Measurements from ENCODE around the gene NSUN5. TPM values are rescaled to one million over a fixed set of nuclear protein-coding genes. Genes with fewer than 3 reads are reported as not detected.

The NSUN5 gene
- total RNA-seq, 1 experiment from 2014 or later = 70.4 TPM

- ChIA-PET POLR2A (no interaction called here), RAD21 (ENCODE audit: low non-redundant PET in 1 of 2, low total read pairs in 2 of 2, uncharacterized antibody in 2 of 2, unreplicated experiment in 2 of 2) (no interaction called here), CTCF (no interaction called here)
- no peak for TF ChIP-seq SRF (IDR thresholded peaks at IDR 0.05; ENCODE audit: low read depth)
- TF ChIP-seq MAX (IDR thresholded peaks at IDR 0.05) = no peak
- no peak for TF ChIP-seq YY1 (IDR thresholded peaks at IDR 0.05; ENCODE audit: extremely low read depth, insufficient replicate concordance, low read depth, low read length)
- Histone ChIP-seq H3K4me1 (ENCODE audit: control insufficient read depth in 1 of 2, insufficient read depth in 2 of 2, low read length in 2 of 2) (peaks cover 11 to 15% of the 10 kb centered on the region in 2 experiments), H3K9me3 (ENCODE audit: control insufficient read depth in 1 of 2, insufficient read depth in 1 of 2, low read depth in 1 of 2, low read length in 2 of 2) (no peaks in the 10 kb centered on the region), H3K4me2 (ENCODE audit: low read length) (no peak overlapping the region), H3K9me2 (ENCODE audit: insufficient read depth) (no peaks in the 10 kb centered on the region), H3K36me3 (ENCODE audit: control insufficient read depth in 1 of 2, insufficient read depth in 2 of 2, low read length in 2 of 2) (no peaks in the 10 kb centered on the region), H3K9ac (ENCODE audit: low read length) (no peak overlapping the region), H4K20me1 (ENCODE audit: insufficient read depth) (no peaks in the 10 kb centered on the region), H3K27me3 (ENCODE audit: insufficient read depth, low read length) (no peaks in the 10 kb centered on the region), H2AFZ (ENCODE audit: low read depth, low read length, poor library complexity, severe bottlenecking) (no peak overlapping the region), H3K4me3 (replicated peaks in 1 of 2; ENCODE audit: low read depth in 1 of 2, low read length in 2 of 2) (no peak overlapping the region), H3K27ac (ENCODE audit: low read depth, low read length) (no peak overlapping the region), H3K79me2 (ENCODE audit: insufficient read depth, low read length) (no peaks in the 10 kb centered on the region)
- intact Hi-C loops (cut with micrococcal nuclease) = no loop called here
- no TSS peak for BruUV-seq (replicated peaks)
- ATAC-seq (no peak), DNase-seq (ENCODE audit: low read depth, low spot score) (no peak)
Observed at GRCh38 chr7:73345951-73346350, 37.3 kb upstream of the NSUN5 start.

- ATAC-seq (no peak), DNase-seq (ENCODE audit: low read depth, low spot score) (no peak)
- H4K20me1 ChIP-seq (ENCODE audit: insufficient read depth) = no peaks in the 10 kb centered on the region
- H2AFZ ChIP-seq (ENCODE audit: low read depth, low read length, poor library complexity, severe bottlenecking) = no peak overlapping the region
- RAD21 ChIA-PET (ENCODE audit: low non-redundant PET in 1 of 2, low total read pairs in 2 of 2, uncharacterized antibody in 2 of 2, unreplicated experiment in 2 of 2) = no interaction called here
- H3K36me3 ChIP-seq (ENCODE audit: control insufficient read depth in 1 of 2, insufficient read depth in 2 of 2, low read length in 2 of 2) = no peaks in the 10 kb centered on the region
- no peak overlapping the region for H3K4me2 ChIP-seq (ENCODE audit: low read length)
- H3K27ac ChIP-seq (ENCODE audit: low read depth, low read length) = no peak overlapping the region
- H3K9me2 ChIP-seq (ENCODE audit: insufficient read depth) = no peaks in the 10 kb centered on the region
- no peak overlapping the region for H3K4me3 ChIP-seq (replicated peaks in 1 of 2; ENCODE audit: low read depth in 1 of 2, low read length in 2 of 2)
- H3K9ac ChIP-seq (ENCODE audit: low read length) = no peak overlapping the region
- CTCF ChIA-PET = no interaction called here
- intact Hi-C loops (cut with micrococcal nuclease) = no loop called here
- no TSS peak for BruUV-seq (replicated peaks)
- POLR2A ChIA-PET = no interaction called here
- H3K4me1 ChIP-seq (ENCODE audit: control insufficient read depth in 1 of 2, insufficient read depth in 2 of 2, low read length in 2 of 2) = peaks cover 11 to 15% of the 10 kb centered on the region in 2 experiments
- no peak for TF ChIP-seq ZFX (IDR thresholded peaks at IDR 0.05)
- TF ChIP-seq SP1 (IDR thresholded peaks at IDR 0.05; ENCODE audit: low read depth) = no peak
- TF ChIP-seq CEBPB (IDR thresholded peaks at IDR 0.05; ENCODE audit: low read depth) = no peak
- TF ChIP-seq EGR1 (IDR thresholded peaks at IDR 0.05; ENCODE audit: low read depth) = no peak
- TF ChIP-seq POLR2AphosphoS5 (IDR thresholded peaks at IDR 0.05; ENCODE audit: low read depth, low read length) = no peak
- TF ChIP-seq SIN3A (IDR thresholded peaks at IDR 0.05; ENCODE audit: low read depth) = no peak
- TF ChIP-seq EZH2 (IDR thresholded peaks at IDR 0.05) = no peak
- no peak for TF ChIP-seq RAD21 (IDR thresholded peaks at IDR 0.05; ENCODE audit: low read depth)
- no peak for TF ChIP-seq ATF3 (IDR thresholded peaks at IDR 0.05)
- no peak for TF ChIP-seq EZH2phosphoT487 (IDR thresholded peaks at IDR 0.05; ENCODE audit: borderline replicate concordance)
- no peak for TF ChIP-seq CTCF (IDR thresholded peaks at IDR 0.05 in 2 of 3, conservative IDR thresholded peaks at IDR 0.05 in 1 of 3; ENCODE audit: borderline replicate concordance in 1 of 3, insufficient read depth in 1 of 3, low read depth in 2 of 3, low read length in 2 of 3)
- TF ChIP-seq FOSL1 (IDR thresholded peaks at IDR 0.05; ENCODE audit: low read depth) = no peak
- no peaks in the 10 kb centered on the region for H3K79me2 ChIP-seq (ENCODE audit: insufficient read depth, low read length)
- H3K27me3 ChIP-seq (ENCODE audit: insufficient read depth, low read length) = no peaks in the 10 kb centered on the region
- no peaks in the 10 kb centered on the region for H3K9me3 ChIP-seq (ENCODE audit: control insufficient read depth in 1 of 2, insufficient read depth in 1 of 2, low read depth in 1 of 2, low read length in 2 of 2)
Observed at GRCh38 chr7:73345538-73345937, 36.9 kb upstream of the NSUN5 start.

Data from HCT116 (cell line).